Muscle of leg (tissue), 11 donors: Measurements from ENCODE around the gene SMTNL2. TPM values are rescaled to one million over a fixed set of nuclear protein-coding genes. Genes with fewer than 3 reads are reported as not detected.
A peak's percentile ranks its signal among the peaks of the same experiment; 100 is the strongest.

Source experiments
- DNase-seq: peaks from one replicate; pipeline ENCODE4 v3.0.0; 2013
- H3K27ac ChIP-seq: one replicate; pipeline ENCODE4 v1.5.1; 2013; ENCODE audit warnings: mild to moderate bottlenecking, low read length, control low read depth
- H3K27me3 ChIP-seq: one replicate; pipeline ENCODE4 v1.6.1; 2013; ENCODE audit warnings: low read length; ENCODE audit not compliant: control insufficient read depth, insufficient read depth
- H3K36me3 ChIP-seq: one replicate; pipeline ENCODE4 v1.6.1; 2013; ENCODE audit warnings: low read length; ENCODE audit not compliant: control insufficient read depth, insufficient read depth
- H3K4me1 ChIP-seq: one replicate; pipeline ENCODE4 v1.6.1; 2013; ENCODE audit warnings: low read length; ENCODE audit not compliant: control insufficient read depth, insufficient read depth
- H3K4me3 ChIP-seq: one replicate; pipeline ENCODE4 v1.5.1; 2013; ENCODE audit warnings: low read length, control low read depth
- H3K9me3 ChIP-seq: replicated peaks from 2 replicates; pipeline ENCODE4 v1.6.1; 2013; ENCODE audit warnings: low read depth, low read length; ENCODE audit not compliant: control insufficient read depth
- WGBS: methylation state at CpG from one replicate; pipeline ENCODE4 v1.1.5; 2013; ENCODE audit warnings: missing lambda C conversion rate; ENCODE audit not compliant: insufficient coverage; 5-methylcytosine and 5-hydroxymethylcytosine counted together
- polyA plus RNA-seq, 8 donors: library from polyadenylated mRNA; unstranded; fragments of 120-200 nt; gene quantifications; one replicate each; pipeline versions ENCODE4 v1.2.1 to v1.2.3, GENCODE V29; 2013; ENCODE audit warnings: inconsistent platforms in 1 of 8, low replicate concordance in 1 of 8; ENCODE audit not compliant: insufficient read length in 8 of 8, insufficient read depth in 1 of 8
- total RNA-seq: library from RNA; stranded (reverse); fragments of 120-200 nt; gene quantifications from one replicate; pipeline ENCODE4 v1.2.4, GENCODE V29; 2013

The SMTNL2 gene
- total and polyA plus RNA-seq, 9 donors = 67.9 to 157 (median 111) TPM

- no peak overlapping the region for H3K4me3 ChIP-seq
- no peak for DNase-seq
- WGBS = 77% methylated on average over 8 of the region's 9 CpGs
Observed at GRCh38 chr17:4553669-4554068, 30.7 kb upstream of the SMTNL2 start.

GRCh38 chr17:4554441-4554996, 29.8 kb upstream of the SMTNL2 start:
- no peak for DNase-seq
- Histone ChIP-seq H3K9me3 (no peaks in the 10 kb centered on the region), H3K27me3 (no peaks in the 10 kb centered on the region), H3K27ac (no peak overlapping the region), H3K4me1 (peaks cover 18% of the 10 kb centered on the region), H3K36me3 (peaks cover 44% of the 10 kb centered on the region), H3K4me3 (peak overlapping the region; percentile 95)
- 3% methylated on average over 17 of the region's 18 CpGs for WGBS

More at GRCh38 chr17:4553669-4554068, 30.7 kb upstream of the SMTNL2 start:
- H3K36me3 ChIP-seq = peaks cover 52% of the 10 kb centered on the region
- H3K27ac ChIP-seq = no peak overlapping the region
- H3K4me1 ChIP-seq = peaks cover 18% of the 10 kb centered on the region
- H3K27me3 ChIP-seq = no peaks in the 10 kb centered on the region
- H3K9me3 ChIP-seq = no peaks in the 10 kb centered on the region

GRCh38 chr17:4554997-4555799, 29.1 kb upstream of the SMTNL2 start, which contains the start of gene MYBBP1A:
TSS of gene MYBBP1A (minus strand) at chr17:4555384. CDS start at chr17:4555324, 60 bp downstream.
- Histone ChIP-seq H3K27ac (peak within 1 kb of the TSS; percentile 81), H3K4me1 (peaks cover 18% of the 10 kb centered on the region), H3K36me3 (peaks cover 37% of the 10 kb centered on the region), H3K27me3 (no peaks in the 10 kb centered on the region), H3K4me3 (peak within 1 kb of the TSS; percentile 95), H3K9me3 (no peaks in the 10 kb centered on the region)
- WGBS = under 1% methylated on average over 67 of the region's 69 CpGs
- peak; percentile 98 for DNase-seq

- H3K4me3 ChIP-seq = peak overlapping the region; percentile 95
- H3K27me3 ChIP-seq = no peaks in the 10 kb centered on the region
- H3K27ac ChIP-seq = peak overlapping the region; percentile 81
- peaks cover 28% of the 10 kb centered on the region for H3K36me3 ChIP-seq
- 60% methylated on average over 11 of the region's 17 CpGs for WGBS
- peaks cover 18% of the 10 kb centered on the region for H3K4me1 ChIP-seq
- no peak for DNase-seq
- no peaks in the 10 kb centered on the region for H3K9me3 ChIP-seq
Observed at GRCh38 chr17:4555873-4556759, 28.2 kb upstream of the SMTNL2 start.

- Histone ChIP-seq H3K4me3 (no peak overlapping the region), H3K27ac (no peak overlapping the region)
Observed at GRCh38 chr17:4556996-4557395, 27.3 kb upstream of the SMTNL2 start.

GRCh38 chr17:4557626-4558346, 26.5 kb upstream of the SMTNL2 start:
- H3K4me3 ChIP-seq = no peak overlapping the region
- DNase-seq = no peak
- H3K36me3 ChIP-seq = peaks cover 13% of the 10 kb centered on the region
- 88% methylated on average over 5 of the region's 6 CpGs for WGBS
- no peaks in the 10 kb centered on the region for H3K9me3 ChIP-seq
- H3K27ac ChIP-seq = no peak overlapping the region
- no peaks in the 10 kb centered on the region for H3K27me3 ChIP-seq
- peaks cover 18% of the 10 kb centered on the region for H3K4me1 ChIP-seq

More at GRCh38 chr17:4556996-4557395, 27.3 kb upstream of the SMTNL2 start:
- peaks cover 21% of the 10 kb centered on the region for H3K36me3 ChIP-seq
- no peaks in the 10 kb centered on the region for H3K27me3 ChIP-seq
- WGBS = no CpG with 5 or more reads among the region's 4 CpGs
- no peak for DNase-seq
- no peaks in the 10 kb centered on the region for H3K9me3 ChIP-seq
- H3K4me1 ChIP-seq = peaks cover 18% of the 10 kb centered on the region

GRCh38 chr17:4558347-4558971, 25.9 kb upstream of the SMTNL2 start:
- Histone ChIP-seq H3K27me3 (no peaks in the 10 kb centered on the region), H3K36me3 (peaks cover 7% of the 10 kb centered on the region), H3K9me3 (no peaks in the 10 kb centered on the region), H3K4me3 (no peak overlapping the region), H3K27ac (no peak overlapping the region), H3K4me1 (peaks cover 18% of the 10 kb centered on the region)
- no peak for DNase-seq
- WGBS = 93% methylated on average over 21 of the region's 24 CpGs

DNA sequence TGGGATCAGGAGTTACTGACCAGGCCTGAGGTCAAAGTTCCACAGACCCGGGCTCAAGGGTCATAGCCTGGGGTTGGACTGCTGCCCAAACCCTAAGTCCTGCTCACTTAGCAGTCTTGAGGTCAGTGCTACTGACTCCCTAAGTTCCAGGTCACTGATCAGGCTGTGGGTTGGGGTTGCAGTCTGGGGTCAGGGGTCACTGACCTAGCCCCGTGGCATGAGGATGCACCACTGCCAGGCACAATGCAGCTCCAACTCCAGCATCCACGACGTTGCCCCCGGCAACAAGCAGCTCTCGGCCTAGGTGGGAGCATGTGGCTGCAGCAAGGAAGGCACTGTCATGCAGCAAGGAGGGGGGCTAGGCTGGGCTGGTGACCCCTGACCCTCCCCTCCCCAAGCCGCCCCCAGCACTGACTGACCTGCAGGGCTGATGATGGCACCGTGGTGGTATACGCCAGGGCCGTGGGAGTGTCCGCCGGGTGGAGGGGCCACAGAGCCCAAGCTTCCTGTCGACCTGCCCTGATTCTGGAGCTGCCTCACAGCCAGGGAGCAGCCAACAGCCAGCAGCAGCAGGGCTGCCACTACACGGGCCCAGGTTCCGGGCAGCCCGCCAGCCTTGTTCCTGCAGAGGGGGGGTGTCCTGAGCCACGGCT, 25.1 kb upstream of the SMTNL2 start:
- Histone ChIP-seq H3K27ac (no peak overlapping the region), H3K4me3 (no peak overlapping the region), H3K4me1 (peaks cover 11% of the 10 kb centered on the region), H3K36me3 (no peaks in the 10 kb centered on the region), H3K27me3 (no peaks in the 10 kb centered on the region), H3K9me3 (no peaks in the 10 kb centered on the region)
- DNase-seq = no peak
- WGBS = 60% methylated on average over 17 of the region's 17 CpGs

- Histone ChIP-seq H3K27ac (no peak overlapping the region), H3K4me3 (no peak overlapping the region), H3K4me1 (peaks cover 7% of the 10 kb centered on the region), H3K9me3 (no peaks in the 10 kb centered on the region), H3K36me3 (no peaks in the 10 kb centered on the region), H3K27me3 (no peaks in the 10 kb centered on the region)
- no peak for DNase-seq
- 96% methylated on average over 5 of the region's 5 CpGs for whole genome bisulfite sequencing
Observed at GRCh38 chr17:4559966-4560365, 24.4 kb upstream of the SMTNL2 start.
